GM10847 (cell line): Measurements from ENCODE around the gene OR7A5.
"Not testable (repeated sequence)": the region's sequence is repeated elsewhere in the genome, so short reads cannot be mapped to it uniquely, and the experiment has no call there.

Experiments
- POLR2A ChIP-seq: IDR thresholded peaks from 2 replicates; pipeline ENCODE4 v1.6.1; 2011; ENCODE audit not compliant: insufficient read length; ENCODE audit errors: extremely low read depth

Gene OR7A5

GRCh38 chr19:14795078-14795721, 39.8 kb downstream of the OR7A5 start:
- TF ChIP-seq POLR2A = no peak

GRCh38 chr19:14786421-14786851, 48.5 kb downstream of the OR7A5 start:
- no peak for TF ChIP-seq POLR2A

- TF ChIP-seq POLR2A = no peak
Observed at GRCh38 chr19:14782626-14783409, 52.2 kb downstream of the OR7A5 start.

GRCh38 chr19:14779151-14779550, 55.8 kb downstream of the OR7A5 start:
- no peak for TF ChIP-seq POLR2A

GRCh38 chr19:14778110-14778845, 56.7 kb downstream of the OR7A5 start, which contains the start of gene ADGRE2:
Gene ADGRE2, minus strand, starts transcription at chr19:14778560. Its CDS starts 1,804 bp downstream, at chr19:14776756.
- TF ChIP-seq POLR2A = not testable (repeated sequence)
